NCI-H345 treated with DMSO at 0.1 percent for 48 hours (cell line): ENCODE measurements around the gene PKMYT1.

Experiments used
- DNase-seq: peaks from one replicate; lab custom pipeline; 2025; ENCODE audit not compliant: unreplicated experiment; lab: John Stamatoyannopoulos, UW

The PKMYT1 gene

DNA sequence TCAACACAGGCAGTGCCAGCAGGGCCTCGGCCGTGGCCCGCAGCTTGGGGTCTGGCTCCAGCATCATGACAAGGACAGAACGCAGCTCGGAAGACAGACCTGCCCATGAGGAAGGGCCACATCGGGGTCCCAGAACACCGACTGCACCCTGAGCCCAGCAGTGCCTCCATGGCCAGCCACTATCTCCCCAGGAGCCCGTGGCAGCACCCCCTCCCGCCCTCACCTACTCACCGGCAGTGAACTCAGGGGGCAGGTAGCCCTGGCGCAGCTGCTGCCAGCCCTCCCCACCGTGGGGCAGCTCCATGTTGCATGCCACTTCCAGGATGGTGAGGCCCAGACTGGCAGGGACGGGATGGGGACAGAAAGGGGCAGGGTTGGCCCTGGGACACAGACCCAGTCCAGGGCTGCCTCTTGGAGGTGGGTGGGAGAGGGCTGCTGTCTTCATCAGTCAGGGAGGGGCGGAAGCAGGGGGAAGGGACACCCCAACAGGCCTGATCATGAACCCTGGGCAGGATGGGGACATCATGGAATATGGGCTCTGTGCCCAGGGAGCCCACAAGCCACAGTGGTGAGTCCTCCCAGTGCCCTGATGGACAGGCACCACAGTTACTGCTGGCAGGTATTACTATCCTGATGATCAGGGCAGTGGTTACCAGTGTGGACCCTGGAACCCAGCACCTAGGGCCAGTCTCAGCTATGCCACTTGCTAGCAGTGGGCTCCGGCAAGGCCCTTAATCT, 5.8 kb downstream of the PKMYT1 start:
- no peak for DNase-seq

DNA sequence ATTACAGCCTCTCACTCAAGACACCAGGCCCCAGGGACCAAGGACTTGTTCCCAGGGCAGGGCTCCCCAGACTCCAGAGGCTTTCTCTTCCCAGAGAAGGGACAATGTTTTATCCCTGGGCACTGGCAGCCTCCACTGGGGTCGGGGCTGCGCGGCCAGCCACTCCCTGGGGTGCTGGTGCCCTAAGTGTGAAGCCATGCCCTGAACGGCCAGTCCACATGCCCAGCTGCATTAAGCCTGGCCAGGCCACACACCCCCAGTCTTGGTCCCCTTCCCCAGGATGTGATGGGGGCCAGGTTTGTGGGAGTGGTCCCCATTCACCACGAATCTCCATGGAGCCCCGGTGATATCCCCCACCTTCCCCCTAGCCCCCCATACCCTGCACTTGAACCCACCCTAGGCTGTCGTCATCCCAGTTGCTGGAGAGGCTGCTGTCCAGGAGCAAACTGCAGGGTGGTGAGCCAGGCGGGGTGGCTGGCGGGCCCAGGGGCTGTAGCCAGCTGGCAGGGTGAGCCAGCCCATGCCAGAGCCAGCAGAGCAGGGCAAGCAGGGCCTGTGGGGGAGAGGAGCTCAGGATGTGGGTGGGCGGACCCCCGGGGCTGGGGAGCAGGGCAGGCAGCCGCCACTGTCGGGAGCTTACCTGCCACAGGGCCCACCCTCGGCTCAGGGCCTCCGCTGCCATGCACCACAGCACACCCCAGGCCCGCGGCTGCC, 6.5 kb downstream of the PKMYT1 start:
- DNase-seq: no peak

DNA sequence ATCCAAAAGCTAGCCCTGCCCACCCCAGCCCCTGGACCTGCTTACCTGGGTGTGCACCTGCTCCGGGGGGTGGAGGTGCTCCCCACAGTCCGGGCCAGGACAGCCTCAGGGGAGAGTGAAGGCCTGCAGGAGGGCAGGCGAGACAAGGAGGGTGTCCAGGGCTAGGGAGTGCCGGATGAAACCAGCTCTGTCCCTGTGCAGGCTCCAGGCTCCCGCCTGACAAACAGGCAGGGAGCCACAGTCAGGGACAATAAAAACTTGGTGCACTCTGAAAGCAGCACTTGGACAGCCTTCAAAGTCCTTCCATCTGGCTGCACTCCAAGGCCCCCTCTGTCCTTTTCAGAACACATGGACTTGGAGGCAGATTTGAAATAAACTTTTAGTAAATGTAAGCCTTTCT, 7.2 kb downstream of the PKMYT1 start:
- DNase-seq: no peak

DNA sequence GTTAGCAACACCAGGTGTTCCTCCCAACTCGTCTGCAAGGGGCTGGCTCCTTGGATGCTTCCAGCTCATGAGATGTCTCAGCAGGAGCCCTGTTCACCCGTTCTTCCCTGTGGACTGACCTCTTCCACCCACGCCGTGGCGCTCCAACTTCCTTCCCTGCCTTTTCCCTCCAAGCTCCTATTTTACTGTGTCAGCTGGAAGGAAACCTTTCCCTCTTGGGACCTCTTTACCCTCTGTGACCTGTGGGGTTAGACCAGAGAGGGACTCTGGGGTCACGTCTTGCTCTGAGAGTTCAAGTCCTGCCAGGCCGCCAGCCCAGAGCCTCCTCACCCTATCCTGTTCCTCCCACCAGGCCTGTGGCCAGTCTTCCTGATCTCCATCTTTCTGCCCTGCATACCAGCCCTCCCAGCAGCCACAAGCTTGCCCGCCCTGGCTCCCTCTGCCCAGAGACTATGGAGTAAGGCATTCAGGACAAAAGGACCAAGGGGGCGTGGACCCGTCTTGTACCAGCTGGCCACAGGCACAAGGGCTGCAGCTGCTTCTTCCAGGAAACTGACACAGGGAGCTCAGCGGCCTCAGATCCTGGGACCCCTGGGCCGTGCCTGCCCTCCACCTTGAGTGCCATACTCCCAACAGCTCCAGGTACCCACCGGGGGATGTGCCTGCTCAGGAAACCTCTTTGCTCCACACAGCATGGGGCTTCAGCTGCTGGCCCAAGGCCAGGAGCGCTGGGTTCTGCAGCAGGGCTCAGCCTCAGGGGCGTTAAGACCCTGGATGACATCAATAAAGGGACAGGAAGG, 8.1 kb downstream of the PKMYT1 start:
- peak; percentile 54 for DNase-seq

DNA sequence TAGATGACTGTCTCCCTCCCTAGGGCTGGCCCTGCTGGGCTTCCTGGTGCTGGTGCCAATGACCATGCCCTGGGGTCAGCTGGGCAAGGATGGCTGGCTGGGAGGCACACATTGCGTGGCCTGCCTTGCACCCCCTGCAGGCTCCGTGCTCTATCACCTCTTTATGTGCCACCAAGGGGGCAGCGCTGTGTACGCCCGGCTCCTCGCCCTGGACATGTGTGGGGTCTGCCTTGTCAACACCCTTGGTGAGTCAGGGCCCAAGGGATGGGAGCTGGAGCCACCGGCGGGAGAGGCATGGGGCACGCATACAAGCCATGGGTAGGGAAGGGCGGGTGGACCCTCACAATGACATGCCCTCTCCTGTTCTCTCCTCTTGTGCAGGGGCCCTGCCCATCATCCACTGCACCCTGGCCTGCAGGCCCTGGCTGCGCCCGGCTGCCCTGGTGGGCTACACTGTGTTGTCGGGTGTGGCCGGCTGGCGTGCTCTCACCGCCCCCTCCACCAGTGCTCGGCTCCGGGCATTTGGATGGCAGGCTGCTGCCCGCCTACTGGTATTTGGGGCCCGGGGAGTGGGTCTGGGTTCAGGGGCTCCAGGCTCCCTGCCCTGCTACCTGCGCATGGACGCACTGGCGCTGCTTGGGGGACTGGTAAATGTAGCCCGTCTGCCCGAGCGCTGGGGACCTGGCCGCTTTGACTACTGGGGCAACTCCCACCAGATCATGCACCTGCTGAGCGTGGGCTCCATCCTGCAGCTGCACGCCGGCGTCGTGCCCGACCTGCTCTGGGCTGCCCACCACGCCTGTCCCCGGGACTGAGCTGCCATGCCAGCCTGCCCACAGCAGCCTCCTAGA, 8.9 kb downstream of the PKMYT1 start:
- DNase-seq: no peak

DNA sequence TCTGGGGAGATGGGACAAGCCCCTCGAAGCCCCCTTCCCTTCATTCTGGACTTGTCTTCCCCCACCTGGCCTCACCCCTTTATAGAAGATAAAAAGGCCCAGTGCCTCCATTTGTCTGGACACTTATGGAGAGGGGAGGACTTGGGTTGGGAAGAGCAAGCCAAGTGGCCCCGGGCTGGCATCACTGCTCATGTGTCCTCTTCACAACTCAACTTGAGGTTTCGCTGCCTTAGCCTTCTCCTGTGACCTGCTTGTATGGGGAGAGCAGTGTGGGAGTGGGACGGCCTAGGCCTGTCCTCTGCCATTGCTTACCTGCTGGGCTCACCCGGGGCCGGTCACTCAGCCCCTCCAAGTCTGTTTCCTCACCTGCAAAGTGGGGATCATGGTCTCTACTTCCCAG, 9.7 kb downstream of the PKMYT1 start:
- no peak for DNase-seq

DNA sequence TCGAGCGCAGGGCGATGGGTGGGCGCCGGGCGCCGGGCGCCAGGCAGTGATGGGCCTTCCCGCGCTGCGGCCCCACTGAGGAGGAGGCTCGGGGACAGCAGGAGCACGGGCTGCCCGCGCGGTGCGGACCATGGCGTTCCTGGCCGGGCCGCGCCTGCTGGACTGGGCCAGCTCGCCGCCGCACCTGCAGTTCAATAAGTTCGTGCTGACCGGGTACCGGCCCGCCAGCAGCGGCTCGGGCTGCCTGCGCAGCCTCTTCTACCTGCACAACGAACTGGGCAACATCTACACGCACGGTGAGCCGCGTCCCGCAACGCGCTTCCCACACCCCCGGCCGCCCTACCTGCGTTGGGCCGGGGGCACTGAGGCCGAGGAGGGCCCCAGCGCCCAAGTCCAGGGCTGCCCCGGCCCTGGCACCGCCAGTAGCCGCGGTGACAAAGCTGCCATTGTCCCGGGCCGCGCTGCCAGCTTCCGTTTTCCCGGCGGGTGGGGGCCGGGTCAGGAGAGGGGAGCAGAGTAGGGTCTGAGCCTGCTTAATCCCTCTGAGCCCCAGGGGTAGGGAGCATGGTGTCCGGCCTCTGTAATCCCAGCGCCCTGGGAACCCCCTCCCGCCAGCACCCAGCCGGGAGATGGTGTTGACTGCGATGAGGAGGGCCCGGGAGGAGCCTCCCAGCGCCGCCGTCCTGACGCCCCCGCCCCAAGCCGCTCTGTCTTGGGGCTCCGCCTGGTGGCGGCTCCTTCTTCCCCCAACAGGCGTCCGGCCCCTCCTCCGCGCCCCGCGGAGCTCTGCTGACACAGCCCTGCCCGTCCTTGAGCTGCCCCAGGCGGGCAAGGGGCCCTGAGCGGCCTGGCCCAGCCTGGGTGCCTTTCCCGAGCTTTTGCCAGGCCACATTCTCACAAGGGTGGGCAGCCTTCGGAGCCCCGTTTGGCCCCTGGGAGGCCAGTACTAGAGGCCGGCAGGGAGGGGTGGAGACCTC, 10.4 kb downstream of the PKMYT1 start:
- no peak for DNase-seq

DNA sequence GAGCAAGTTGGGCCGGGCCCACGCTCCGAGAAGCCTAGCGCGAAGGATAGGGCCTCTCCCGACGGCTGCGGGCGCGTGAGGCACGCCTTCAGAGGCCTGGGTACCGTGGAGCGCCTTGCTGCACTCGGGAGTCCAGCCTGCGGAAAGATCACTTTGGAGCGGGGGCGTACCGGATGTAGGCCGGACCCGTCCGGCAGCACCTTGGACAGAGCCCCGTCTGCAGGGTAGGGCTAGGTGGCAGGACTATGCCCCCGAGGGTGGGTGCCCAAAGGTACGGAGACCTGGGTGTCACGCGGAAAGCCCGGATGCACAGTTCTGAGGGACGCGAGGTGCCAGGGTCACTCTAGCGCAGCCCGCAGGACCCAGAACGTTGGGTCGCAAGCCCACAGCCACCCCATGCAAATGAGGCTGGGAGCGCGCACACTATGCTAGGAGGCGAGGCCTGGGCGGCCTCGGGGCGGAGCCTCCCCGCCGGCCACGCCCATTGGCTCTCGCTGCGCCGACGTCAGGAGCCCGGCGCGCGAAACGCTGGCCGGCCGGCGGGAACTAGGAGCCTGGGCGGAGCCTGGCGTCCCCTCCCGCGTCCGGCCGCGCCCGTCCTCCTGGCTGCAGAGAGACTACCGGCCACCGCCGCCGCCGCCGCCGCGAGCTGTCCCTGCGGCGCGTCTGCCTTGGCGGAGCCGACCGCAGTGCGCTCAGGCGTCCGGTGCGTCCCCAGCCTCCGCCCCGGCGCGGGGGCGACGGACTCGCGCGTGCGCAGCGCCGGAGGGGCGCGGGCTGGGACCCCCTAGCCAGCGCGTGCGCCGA, 11.3 kb downstream of the PKMYT1 start, which contains the start of gene PAQR4:
Gene PAQR4, plus strand, starts transcription at position 611 of the 807 bp plus-strand sequence. CDS start 327 bp downstream, outside the sequence.
- peak; percentile 77 for DNase-seq

DNA sequence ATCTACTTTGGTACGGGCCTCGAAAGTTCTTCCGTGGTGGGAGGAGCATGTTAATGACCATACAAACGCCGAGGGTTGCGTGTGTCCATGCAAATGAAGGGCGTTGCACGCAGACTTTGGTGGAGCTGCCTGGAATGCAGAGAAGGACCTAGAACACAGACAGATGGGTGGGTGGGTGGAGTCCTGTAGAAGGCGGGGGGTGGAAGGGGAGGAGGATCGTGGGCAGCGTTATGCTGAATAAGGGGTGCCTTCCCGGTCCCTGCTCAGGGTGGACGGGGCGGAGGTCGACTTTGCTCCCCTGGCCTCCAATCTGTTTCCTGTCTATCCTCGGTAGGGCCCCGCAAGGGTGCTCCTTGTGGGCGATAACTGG, 11.9 kb downstream of the PKMYT1 start:
- no peak for DNase-seq

DNA sequence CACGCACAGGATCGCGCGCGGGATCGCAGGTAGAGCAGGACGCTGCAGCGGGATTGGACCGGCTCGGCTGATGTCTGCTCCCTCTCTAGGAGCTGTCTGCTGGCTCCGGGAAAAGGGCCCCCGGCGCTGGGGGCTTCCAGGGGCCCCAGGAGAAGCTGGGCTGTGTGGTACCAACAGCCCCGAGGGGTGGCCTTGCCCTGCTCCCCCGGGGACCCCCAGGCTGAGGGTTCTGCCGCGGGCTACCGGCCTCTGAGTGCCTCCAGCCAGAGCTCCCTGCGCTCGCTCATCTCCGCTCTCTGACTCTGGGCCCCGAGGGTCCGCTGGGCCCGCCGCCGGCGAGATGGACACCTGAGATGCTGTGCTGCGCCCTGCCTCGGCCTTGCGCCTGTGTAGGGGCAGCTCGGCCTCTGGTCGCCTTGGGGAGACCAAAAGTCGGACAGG, 12.5 kb downstream of the PKMYT1 start:
- DNase-seq: no peak

DNA sequence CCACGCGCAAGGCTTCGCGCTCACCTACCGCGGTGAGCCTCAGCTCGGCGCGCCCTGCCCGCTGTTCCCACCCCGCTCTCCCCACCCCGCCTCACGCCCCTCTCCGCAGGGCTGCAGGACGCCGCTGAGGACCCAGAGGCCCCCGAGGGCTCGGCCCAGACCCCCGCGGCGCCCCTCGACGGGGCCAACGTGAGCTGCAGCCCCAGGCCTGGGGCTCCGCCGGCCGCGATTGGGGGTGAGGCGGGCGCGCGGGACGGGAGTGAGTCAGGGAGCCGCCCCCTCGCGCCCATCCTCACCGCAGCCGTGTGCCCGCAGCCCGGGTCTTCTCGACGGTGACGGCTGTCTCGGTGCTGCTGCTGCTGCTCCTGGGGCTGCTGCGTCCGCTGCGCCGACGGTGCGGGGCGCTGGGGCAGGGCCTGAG, 13.0 kb downstream of the PKMYT1 start:
- DNase-seq: no peak

DNA sequence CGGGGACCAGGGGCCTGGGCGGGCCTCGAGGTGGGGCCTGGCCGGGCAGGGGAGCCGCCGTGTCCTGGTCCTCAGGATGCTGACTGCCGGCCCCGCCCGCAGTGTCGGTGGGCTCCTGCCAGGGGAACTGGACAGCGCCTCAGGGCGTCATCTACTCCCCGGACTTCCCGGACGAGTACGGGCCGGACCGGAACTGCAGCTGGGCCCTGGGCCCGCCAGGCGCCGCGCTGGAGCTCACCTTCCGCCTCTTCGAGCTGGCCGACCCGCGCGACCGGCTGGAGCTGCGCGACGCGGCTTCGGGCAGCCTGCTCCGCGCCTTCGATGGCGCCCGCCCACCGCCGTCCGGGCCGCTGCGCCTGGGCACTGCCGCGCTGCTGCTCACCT, 13.4 kb downstream of the PKMYT1 start:
- DNase-seq: no peak

DNA sequence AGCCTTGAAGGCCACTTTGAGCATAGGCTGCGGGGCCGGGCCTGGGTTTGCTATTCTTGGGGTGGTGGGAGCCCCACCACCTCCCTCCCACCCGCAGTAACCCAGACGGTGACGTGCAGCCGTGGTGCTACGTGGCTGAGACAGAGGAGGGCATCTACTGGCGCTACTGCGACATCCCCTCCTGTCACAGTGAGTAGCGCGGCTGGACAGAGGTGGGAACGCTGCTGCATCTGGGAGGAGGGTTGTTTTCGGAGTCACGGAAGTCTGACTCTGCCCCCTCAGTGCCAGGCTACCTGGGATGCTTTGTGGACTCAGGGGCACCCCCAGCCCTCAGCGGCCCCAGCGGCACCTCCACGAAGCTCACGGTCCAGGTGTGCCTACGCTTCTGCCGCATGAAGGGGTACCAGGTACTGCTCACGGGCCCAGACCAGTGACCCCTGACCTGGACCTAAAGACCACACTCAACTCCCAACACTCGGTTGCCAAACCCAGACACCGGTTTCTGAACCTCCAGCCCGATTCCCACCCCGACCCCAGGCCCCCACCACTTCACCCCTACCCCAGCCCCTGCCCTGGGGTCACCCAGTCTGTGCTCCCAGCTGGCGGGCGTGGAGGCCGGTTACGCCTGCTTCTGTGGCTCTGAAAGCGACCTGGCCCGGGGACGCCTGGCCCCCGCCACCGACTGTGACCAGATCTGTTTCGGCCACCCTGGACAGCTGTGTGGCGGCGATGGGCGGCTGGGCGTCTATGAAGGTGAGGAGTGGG, 14.0 kb downstream of the PKMYT1 start:
- DNase-seq: no peak

DNA sequence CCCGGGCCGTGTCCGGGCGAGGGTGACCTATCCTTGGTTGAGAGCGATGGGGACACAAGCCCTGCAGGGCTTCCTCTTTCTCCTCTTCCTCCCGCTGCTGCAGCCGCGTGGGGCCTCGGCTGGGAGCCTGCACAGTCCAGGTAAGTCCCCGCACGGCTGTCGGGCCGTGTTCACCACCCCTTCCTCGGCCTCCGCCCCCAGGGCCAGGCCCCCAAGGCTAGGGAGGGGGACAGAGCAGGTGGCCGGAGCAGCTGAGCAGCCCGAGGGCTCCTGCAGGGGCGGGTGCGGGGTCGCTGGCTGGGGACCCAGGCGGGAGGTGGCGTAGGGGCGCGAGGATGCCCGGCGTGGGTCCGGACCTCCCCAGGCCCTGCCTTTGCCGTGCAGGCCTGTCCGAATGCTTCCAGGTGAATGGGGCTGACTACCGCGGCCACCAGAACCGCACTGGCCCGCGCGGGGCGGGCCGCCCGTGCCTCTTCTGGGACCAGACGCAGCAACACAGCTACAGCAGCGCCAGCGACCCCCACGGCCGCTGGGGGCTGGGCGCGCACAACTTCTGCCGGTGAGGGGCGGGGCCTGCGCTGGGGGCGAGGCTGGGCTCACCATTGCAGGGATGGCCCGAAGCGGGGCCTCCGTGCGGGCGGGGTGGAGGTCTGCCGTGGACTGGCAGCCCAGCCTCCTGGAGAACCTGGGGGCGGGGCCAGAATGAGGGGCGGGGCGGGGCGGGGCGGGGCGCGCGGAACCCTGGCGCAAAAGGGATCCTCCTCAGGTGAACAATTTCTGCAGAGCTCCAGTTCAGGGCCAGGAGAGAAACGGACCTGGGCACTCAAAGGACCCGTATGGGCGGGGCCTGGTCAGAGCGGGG, 15.5 kb downstream of the PKMYT1 start:
- peak; percentile 68 for DNase-seq

DNA sequence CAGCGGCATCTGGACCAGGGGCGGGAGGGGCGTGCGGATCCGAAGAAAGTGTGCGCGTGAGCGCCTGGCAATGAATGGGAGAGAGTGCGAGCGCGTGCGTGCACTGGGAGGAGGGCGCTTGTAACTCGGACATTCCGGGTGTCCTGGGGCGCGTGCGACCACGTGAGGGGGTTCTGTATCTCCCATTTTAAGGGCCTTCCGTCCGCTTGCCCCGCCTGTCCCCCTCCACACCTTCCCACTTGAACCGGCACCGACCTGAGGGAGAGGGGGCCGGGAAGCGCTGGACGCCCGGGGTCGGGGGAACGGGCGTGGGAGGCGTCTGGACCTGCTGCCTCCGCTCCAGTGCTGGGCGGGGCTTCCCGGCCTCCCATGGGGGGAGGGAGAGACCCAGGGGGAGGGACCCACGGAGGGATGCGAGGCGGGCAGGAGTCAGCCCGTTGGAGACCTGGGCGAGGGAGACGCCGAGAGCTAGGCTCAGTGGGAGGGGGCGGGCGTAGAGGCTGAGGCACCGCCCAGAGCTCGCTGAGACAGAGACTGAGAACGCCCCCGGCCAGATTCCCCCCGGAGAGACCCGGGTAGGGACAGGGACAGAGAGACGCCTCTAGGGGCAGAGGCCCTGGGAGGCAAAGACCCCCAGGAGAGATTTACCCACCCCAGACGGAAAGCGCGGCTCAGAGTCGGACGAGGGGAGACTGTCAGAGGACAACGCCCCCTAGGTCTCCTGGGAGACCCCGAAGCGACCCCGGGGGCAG, 16.3 kb downstream of the PKMYT1 start, which contains the start of gene KREMEN2:
Gene KREMEN2, plus strand, starts transcription at position 553 of the 752 bp plus-strand sequence. CDS start 246 bp downstream, outside the sequence.
- peak; percentile 59 for DNase-seq

DNA sequence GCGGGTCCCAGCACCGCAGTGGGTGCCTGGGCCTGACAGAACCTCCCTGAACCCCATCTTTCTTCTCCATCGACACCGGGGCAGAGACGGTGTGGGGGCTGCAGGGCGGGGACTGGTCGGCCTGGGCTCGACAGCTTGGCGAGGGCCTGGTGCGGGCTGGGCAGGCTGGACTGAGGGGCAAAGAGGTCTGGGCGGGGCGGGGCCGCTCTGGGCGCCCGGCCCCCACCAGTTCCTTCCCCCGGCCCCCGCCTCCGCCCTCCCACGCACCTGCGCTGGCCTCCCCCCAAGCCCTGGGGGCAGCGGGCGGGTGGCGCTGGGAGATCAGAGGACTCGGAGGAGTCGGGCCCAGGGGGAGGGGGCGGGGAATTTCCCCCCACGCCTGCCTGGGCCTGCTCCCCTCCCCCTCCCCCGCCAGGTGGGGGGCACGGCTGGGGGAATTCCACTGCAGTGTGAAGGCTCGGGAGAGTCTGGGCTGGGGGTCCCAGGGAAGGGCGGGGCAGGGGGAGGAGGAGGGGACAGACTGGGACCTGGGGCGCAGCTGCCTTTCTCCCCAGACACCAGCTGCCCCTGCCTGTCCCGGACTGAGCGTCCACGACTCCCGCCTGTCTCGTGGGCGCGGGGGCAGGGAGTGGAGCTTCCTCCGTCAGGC, 17.0 kb downstream of the PKMYT1 start:
- DNase-seq: no peak
